Measurements from ENCODE around the gene TSPAN1.

TSPAN1 gene

DNA sequence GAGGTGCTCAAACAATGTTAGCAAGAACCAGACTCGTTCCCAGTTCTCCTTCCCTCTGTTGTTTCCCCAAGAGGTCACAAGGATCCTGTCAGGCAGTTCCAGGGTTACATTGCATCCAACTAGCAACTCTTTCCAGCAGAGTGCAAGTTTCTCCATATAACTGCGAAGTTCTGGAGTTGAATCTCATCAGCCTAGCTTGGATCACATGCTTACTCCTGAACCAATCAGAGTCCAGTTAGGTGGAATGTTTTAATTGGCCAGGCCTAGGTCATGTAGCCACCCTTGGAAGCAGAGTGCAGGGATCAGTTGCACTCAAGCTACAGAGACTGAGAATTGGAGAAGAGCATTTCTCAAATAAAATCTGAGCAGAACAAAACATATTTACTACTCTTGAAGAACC is 26.6 kb upstream of the TSPAN1 start:
- no peak overlapping the region for H3K27ac ChIP-seq
- ChIA-PET CTCF (interaction anchor here (0.7 kb wide), 1 partner anchor 1484 kb away, joined by 7 read pairs; no protein-coding TSS in a partner anchor), POLR2A (ENCODE audit: low non-redundant PET) (no interaction called here)
- no peak for DNase-seq (ENCODE audit: low spot score)
- TF ChIP-seq, protein P1, sequence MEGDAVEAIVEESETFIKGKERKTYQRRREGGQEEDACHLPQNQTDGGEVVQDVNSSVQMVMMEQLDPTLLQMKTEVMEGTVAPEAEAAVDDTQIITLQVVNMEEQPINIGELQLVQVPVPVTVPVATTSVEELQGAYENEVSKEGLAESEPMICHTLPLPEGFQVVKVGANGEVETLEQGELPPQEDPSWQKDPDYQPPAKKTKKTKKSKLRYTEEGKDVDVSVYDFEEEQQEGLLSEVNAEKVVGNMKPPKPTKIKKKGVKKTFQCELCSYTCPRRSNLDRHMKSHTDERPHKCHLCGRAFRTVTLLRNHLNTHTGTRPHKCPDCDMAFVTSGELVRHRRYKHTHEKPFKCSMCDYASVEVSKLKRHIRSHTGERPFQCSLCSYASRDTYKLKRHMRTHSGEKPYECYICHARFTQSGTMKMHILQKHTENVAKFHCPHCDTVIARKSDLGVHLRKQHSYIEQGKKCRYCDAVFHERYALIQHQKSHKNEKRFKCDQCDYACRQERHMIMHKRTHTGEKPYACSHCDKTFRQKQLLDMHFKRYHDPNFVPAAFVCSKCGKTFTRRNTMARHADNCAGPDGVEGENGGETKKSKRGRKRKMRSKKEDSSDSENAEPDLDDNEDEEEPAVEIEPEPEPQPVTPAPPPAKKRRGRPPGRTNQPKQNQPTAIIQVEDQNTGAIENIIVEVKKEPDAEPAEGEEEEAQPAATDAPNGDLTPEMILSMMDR (conservative IDR thresholded peaks at IDR 0.05; ENCODE audit: low read depth) = no peak

DNA sequence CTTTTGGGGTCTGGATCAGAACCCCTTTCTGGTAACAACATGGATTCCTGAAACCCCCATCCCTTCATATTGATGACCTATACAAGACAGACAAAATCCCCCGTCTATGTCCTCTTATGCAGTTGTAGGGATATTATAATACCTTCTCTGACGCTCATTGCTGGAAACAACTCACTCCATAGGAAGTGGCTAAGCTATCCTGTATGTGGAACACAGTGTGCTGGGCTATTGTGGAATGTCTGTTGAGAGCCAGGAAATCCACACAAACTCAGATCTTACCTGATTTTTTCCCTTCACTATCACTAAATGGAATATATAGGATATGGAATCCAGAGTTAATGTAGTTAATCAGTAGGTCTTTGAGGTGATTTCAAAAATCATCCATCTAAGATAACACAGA is 24.8 kb upstream of the TSPAN1 start:
- no peak for DNase-seq (ENCODE audit: low spot score)
- ChIA-PET POLR2A (ENCODE audit: low non-redundant PET) (no interaction called here), CTCF (interaction anchor here (0.6 kb wide), 1 partner anchor 10 kb away, joined by 3 read pairs; no protein-coding TSS in a partner anchor)
- H3K27ac ChIP-seq = no peak overlapping the region
- TF ChIP-seq, protein P1 (conservative IDR thresholded peaks at IDR 0.05; ENCODE audit: low read depth) = no peak

DNA sequence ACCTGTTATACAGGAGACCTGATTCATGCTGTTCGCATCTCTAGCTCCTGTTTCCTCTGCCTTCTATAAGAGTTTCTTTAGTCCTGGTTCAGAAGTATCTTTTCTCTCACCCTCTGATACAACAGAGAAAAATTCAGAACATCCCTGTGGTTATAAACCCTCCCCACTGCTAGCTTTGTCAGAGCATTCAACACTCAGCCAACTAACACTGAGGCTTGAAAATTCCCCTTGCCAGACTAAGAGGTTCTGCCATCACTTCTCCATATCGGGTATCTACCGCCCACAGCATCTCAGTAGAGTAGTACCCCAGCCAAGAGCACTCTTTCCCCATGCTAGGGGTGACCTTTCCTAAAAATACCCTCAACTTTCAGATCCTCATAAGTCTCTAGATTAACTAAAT is 22.9 kb upstream of the TSPAN1 start:
- TF ChIP-seq, protein P1 (conservative IDR thresholded peaks at IDR 0.05; ENCODE audit: low read depth) = no peak
- POLR2A ChIA-PET (ENCODE audit: low non-redundant PET) = no interaction called here
- DNase-seq (ENCODE audit: low spot score) = no peak
- no peak overlapping the region for H3K27ac ChIP-seq
- CTCF ChIA-PET = interaction anchor here (0.6 kb wide), 1 partner anchor 13 kb away, joined by 4 read pairs; no protein-coding TSS in a partner anchor

DNA sequence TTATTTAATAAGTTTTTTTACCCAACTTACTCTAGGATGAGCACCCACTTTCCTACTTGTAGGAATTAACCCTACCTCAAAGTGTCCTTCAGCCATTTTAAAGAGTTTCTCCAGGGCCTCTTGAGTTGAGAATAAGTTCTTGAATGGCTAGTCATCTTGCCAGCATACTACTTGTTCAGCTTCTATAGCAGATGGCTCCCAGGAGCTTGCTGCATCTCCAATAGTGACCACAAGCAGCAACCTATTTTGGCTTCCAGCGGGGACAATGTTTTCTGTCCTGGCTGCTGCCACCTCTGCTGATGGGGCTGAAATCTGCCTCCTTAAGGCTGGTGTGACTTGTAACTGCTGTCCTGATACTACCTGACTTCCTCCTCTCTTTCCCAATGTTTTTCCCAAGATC is 21.7 kb upstream of the TSPAN1 start:
- ChIA-PET POLR2A (ENCODE audit: low non-redundant PET) (no interaction called here), CTCF (interaction anchor here (0.7 kb wide), 1 partner anchor 27 kb away, joined by 3 read pairs; no protein-coding TSS in a partner anchor)
- no peak for DNase-seq (ENCODE audit: low spot score)
- TF ChIP-seq, protein P1 (conservative IDR thresholded peaks at IDR 0.05; ENCODE audit: low read depth) = no peak
- no peak overlapping the region for H3K27ac ChIP-seq

DNA sequence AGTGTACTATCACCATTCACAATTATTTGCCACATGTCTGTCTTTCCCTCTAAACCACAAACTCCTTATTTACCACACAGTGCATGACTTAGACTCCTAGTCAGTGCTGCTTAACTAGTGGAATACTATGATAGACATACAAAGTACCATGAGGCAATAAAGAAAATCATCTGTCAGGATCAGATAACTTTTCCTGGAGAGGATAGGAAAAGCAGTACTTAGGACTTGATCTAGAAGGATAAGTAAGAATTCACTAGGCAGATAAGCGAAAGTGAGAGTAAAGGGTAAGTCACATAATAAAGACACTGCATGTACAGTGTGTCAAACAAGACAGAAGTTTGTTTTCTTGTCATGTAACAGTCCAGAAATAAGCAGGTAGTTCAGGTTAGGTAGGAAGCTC is 21.2 kb upstream of the TSPAN1 start:
- no peak overlapping the region for H3K27ac ChIP-seq
- DNase-seq (ENCODE audit: low spot score) = no peak
- ChIA-PET CTCF (no interaction called here), POLR2A (ENCODE audit: low non-redundant PET) (no interaction called here)
- TF ChIP-seq, protein P1 (conservative IDR thresholded peaks at IDR 0.05; ENCODE audit: low read depth) = no peak

DNA sequence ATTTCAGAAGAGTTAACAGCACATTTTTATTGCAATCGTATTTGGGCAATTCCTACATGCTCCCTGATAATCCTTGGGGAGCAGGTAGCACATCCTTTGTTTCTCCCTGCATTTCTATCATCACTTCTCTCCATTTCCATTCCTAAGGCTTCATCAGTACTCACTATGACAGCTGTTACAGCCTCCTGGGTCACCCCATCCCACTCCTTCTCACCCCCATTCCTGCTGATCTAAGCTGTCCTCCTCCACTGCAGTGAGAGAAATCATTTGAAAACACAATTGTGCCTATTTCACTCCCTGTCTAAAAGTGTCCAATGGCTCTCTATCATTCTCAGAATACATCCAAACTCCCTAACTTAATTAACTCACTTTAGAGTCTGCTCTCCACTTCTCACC is 17.0 kb upstream of the TSPAN1 start:
- H3K27ac ChIP-seq = no peak overlapping the region
- CTCF ChIA-PET = interaction anchor here (0.6 kb wide), 1 partner anchor 35 kb away, joined by 5 read pairs; no protein-coding TSS in a partner anchor
- TF ChIP-seq, protein P1 (conservative IDR thresholded peaks at IDR 0.05; ENCODE audit: low read depth) = no peak
- no peak for DNase-seq (ENCODE audit: low spot score)
- POLR2A ChIA-PET (ENCODE audit: low non-redundant PET) = no interaction called here

Data from RWPE1 (cell line).